WTC11 (cell line): Measurements from ENCODE around the gene ANP32B.

Experiments
- CREM ChIP-seq: sonication (generic); formaldehyde crosslinking; IDR thresholded peaks from 2 replicates; pipeline ENCODE4 v1.8.1; 2022; ENCODE audit warnings: mild to moderate bottlenecking, missing genetic modification reagents, moderate library complexity
- CTCF ChIP-seq: fragments of 200-600 bp; IDR thresholded peaks from 2 replicates; pipeline ENCODE4 v1.8.0; 2022; ENCODE audit warnings: antibody characterized with exemption
- PRDM15 ChIP-seq: sonication (generic); formaldehyde crosslinking; IDR thresholded peaks from 2 replicates; pipeline ENCODE4 v1.8.0; 2022; ENCODE audit warnings: missing genetic modification reagents

- TF ChIP-seq CTCF (no peak), PRDM15 (CRISPR knock-in tag) (no peak), CREM (CRISPR knock-in tag) (no peak)
Observed at GRCh38 chr9:97966493-97966892, 16.6 kb upstream of the ANP32B start.
